Keratinocyte (primary cell): ENCODE results near the gene DCTN1.

Source experiments
- CTCF ChIP-seq, 3 experiments: IDR thresholded peaks in 1 of 3; conservative IDR thresholded peaks in 1 of 3; optimal IDR thresholded peaks in 1 of 3; 2 replicates in 2 of 3; 3 replicates in 1 of 3; pipeline versions ENCODE3 to v1.5.1; 2011; ENCODE audit warnings: low read length in 3 of 3, mild to moderate bottlenecking in 3 of 3, moderate library complexity in 2 of 3, control low read depth in 1 of 3, inconsistent platforms in 1 of 3; ENCODE audit not compliant: insufficient read depth in 2 of 3; ENCODE audit errors: extremely low read depth in 1 of 3
- EZH2 ChIP-seq: IDR thresholded peaks from one replicate; pipeline ENCODE4 v1.6.1; 2012; ENCODE audit warnings: inconsistent platforms, mild to moderate bottlenecking, low read length, moderate library complexity

GRCh38 chr2:74372674-74373073 lies 7.4 kb downstream of the DCTN1 start:
- TF ChIP-seq CTCF (optimal IDR thresholded peaks at IDR 0.05 in 1 of 3, IDR thresholded peaks at IDR 0.05 in 1 of 3, conservative IDR thresholded peaks at IDR 0.05 in 1 of 3; ENCODE audit: extremely low read depth in 1 of 3, insufficient read depth in 2 of 3, low read length in 3 of 3) (no peak), EZH2 (no peak)
